GM12874 (cell line): ENCODE results near the gene SCAPER.

Source experiments
- CTCF ChIP-seq: IDR thresholded peaks from 2 replicates; pipeline ENCODE4 v1.5.1; 2011; ENCODE audit warnings: low read depth, mild to moderate bottlenecking, control low read depth, low read length, moderate library complexity; ENCODE audit not compliant: insufficient read depth

Gene SCAPER

GRCh38 chr15:76942331-76942730, 37.2 kb upstream of the SCAPER start:
- no peak for TF ChIP-seq CTCF

GRCh38 chr15:76941636-76942035, 36.5 kb upstream of the SCAPER start:
- TF ChIP-seq CTCF: no peak

GRCh38 chr15:76939715-76940114, 34.6 kb upstream of the SCAPER start:
- TF ChIP-seq CTCF: no peak

GRCh38 chr15:76938752-76939151, 33.6 kb upstream of the SCAPER start:
- no peak for TF ChIP-seq CTCF

- no peak for TF ChIP-seq CTCF
Measured at GRCh38 chr15:76936671-76937070, 31.5 kb upstream of the SCAPER start.

GRCh38 chr15:76935620-76936019, 30.5 kb upstream of the SCAPER start:
- no peak for TF ChIP-seq CTCF

GRCh38 chr15:76932135-76932966, 27.2 kb upstream of the SCAPER start:
- no peak for TF ChIP-seq CTCF
